Activated T-cell treated with anti-CD3 and anti-CD28 coated beads, Interleukin-2, amount 50 U/mL, for 72 hours (primary cell): ENCODE measurements around the gene SOD1. TPM values are rescaled to one million over a fixed set of nuclear protein-coding genes. Genes with fewer than 3 reads are reported as not detected.

ENCODE experiments used
- ATAC-seq, 2 donors: fragments of 150-1000 bp; cut with Tn5 transposase; replicated peaks in 1 of 2; 2 replicates each; pipeline ENCODE4 v1.10.0; 2021; ENCODE audit warnings: moderate library complexity in 2 of 2, mild to moderate bottlenecking in 1 of 2
- DNase-seq, 2 donors: peaks; one replicate each; pipeline ENCODE4 v3.0.0; 2021 to 2022; ENCODE audit warnings: mixed read lengths in 1 of 2
- H3K27ac Mint-ChIP-seq: one replicate; pipeline ENCODE4 v1.8.0; 2022; ENCODE audit warnings: mild to moderate bottlenecking, moderate library complexity, mixed read lengths
- H3K27me3 Mint-ChIP-seq: one replicate; pipeline ENCODE4 v1.8.0; 2022; ENCODE audit warnings: low read depth, mixed read lengths
- H3K36me3 Mint-ChIP-seq, 2 donors: one replicate each; pipeline ENCODE4 v1.8.0; 2022; ENCODE audit warnings: mixed read lengths in 2 of 2, mild to moderate bottlenecking in 1 of 2; ENCODE audit not compliant: insufficient read depth in 2 of 2
- H3K4me1 Mint-ChIP-seq: one replicate; pipeline ENCODE4 v1.8.0; 2022; ENCODE audit warnings: low read depth, mixed read lengths
- H3K4me3 Mint-ChIP-seq, 2 donors: one replicate each; pipeline ENCODE4 v1.8.0; 2022; ENCODE audit warnings: mild to moderate bottlenecking in 2 of 2, mixed read lengths in 2 of 2, moderate library complexity in 2 of 2
- H3K9me3 Mint-ChIP-seq, 2 donors: one replicate each; pipeline ENCODE4 v1.8.0; 2022; ENCODE audit warnings: mixed read lengths in 2 of 2
- total RNA-seq, 2 donors: library from RNA; stranded (reverse); gene quantifications; one replicate each; pipeline ENCODE4 v1.2.3, GENCODE V29; 2022

SOD1 gene
- total RNA-seq, 2 donors from 2014 or later = 106 to 114 TPM

- H3K27me3 Mint-ChIP-seq = no peaks in the 10 kb centered on the region
- no peaks in the 10 kb centered on the region for H3K9me3 Mint-ChIP-seq
- DNase-seq (no peak), ATAC-seq (no peak)
- no peak overlapping the region for H3K4me3 Mint-ChIP-seq
- peaks cover 9 to 34% of the 10 kb centered on the region in 2 donors for H3K36me3 Mint-ChIP-seq
- H3K27ac Mint-ChIP-seq = no peak overlapping the region
- peaks cover 9% of the 10 kb centered on the region for H3K4me1 Mint-ChIP-seq
Measured at GRCh38 chr21:31700040-31700439, 40.5 kb downstream of the SOD1 start.

- peaks cover 1 to 16% of the 10 kb centered on the region in 2 donors for H3K36me3 Mint-ChIP-seq
- H3K9me3 Mint-ChIP-seq = no peaks in the 10 kb centered on the region
- H3K4me3 Mint-ChIP-seq = no peak overlapping the region
- no peak for DNase-seq
- peaks cover 47% of the 10 kb centered on the region for H3K4me1 Mint-ChIP-seq
- H3K27ac Mint-ChIP-seq = no peak overlapping the region
- ATAC-seq = no peak
- no peaks in the 10 kb centered on the region for H3K27me3 Mint-ChIP-seq
Measured at GRCh38 chr21:31706562-31706961, 47.1 kb downstream of the SOD1 start.

GRCh38 chr21:31707499-31707898 lies 48.0 kb downstream of the SOD1 start:
- Mint-ChIP-seq H3K27me3 (no peaks in the 10 kb centered on the region), H3K9me3 (no peaks in the 10 kb centered on the region), H3K4me3 (peak overlapping the region in 1 of 2 donors; percentile 19), H3K36me3 (peaks cover 0 to 10% of the 10 kb centered on the region in 2 donors), H3K27ac (no peak overlapping the region), H3K4me1 (peaks cover 54% of the 10 kb centered on the region)
- no peak for ATAC-seq
- no peak for DNase-seq

DNA sequence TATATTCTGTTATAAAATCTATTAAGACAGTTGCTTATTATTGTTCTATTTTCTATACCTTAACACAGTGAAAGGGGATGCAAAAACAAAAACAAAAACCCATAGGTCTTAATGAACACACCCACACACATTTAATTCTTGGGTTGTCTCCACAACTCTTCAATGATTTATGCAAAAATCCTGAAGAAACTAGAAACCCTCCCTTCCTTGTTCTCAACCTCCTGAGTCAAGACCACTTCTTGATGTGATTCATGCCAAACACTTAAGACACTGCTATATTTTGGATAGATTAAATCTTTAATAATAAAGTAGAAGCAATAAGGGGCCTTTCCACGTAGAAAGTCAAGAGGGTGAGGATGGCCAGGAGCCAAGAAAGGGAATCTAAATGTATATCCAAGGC lies 49.0 kb downstream of the SOD1 start:
- no peak overlapping the region for H3K27ac Mint-ChIP-seq
- no peak overlapping the region for H3K4me3 Mint-ChIP-seq
- H3K36me3 Mint-ChIP-seq = peaks cover 0 to 4% of the 10 kb centered on the region in 2 donors
- peaks cover 63% of the 10 kb centered on the region for H3K4me1 Mint-ChIP-seq
- ATAC-seq (no peak), DNase-seq (no peak)
- no peaks in the 10 kb centered on the region for H3K27me3 Mint-ChIP-seq
- no peaks in the 10 kb centered on the region for H3K9me3 Mint-ChIP-seq

- Mint-ChIP-seq H3K4me3 (no peak overlapping the region), H3K27ac (no peak overlapping the region), H3K9me3 (no peaks in the 10 kb centered on the region), H3K4me1 (peaks cover 79% of the 10 kb centered on the region), H3K36me3 (no peaks in the 10 kb centered on the region), H3K27me3 (no peaks in the 10 kb centered on the region)
- DNase-seq = no peak
- no peak for ATAC-seq
Measured at GRCh38 chr21:31710586-31710985, 51.1 kb downstream of the SOD1 start.

GRCh38 chr21:31711326-31711725 lies 51.8 kb downstream of the SOD1 start:
- DNase-seq = no peak
- no peaks in the 10 kb centered on the region for H3K27me3 Mint-ChIP-seq
- H3K4me1 Mint-ChIP-seq = peaks cover 80% of the 10 kb centered on the region
- ATAC-seq = no peak
- H3K27ac Mint-ChIP-seq = no peak overlapping the region
- no peaks in the 10 kb centered on the region for H3K9me3 Mint-ChIP-seq
- H3K36me3 Mint-ChIP-seq = no peaks in the 10 kb centered on the region
- H3K4me3 Mint-ChIP-seq = no peak overlapping the region

- Mint-ChIP-seq H3K9me3 (no peaks in the 10 kb centered on the region), H3K4me3 (no peak overlapping the region), H3K4me1 (peaks cover 80% of the 10 kb centered on the region), H3K27me3 (no peaks in the 10 kb centered on the region), H3K27ac (no peak overlapping the region), H3K36me3 (no peaks in the 10 kb centered on the region)
- no peak for DNase-seq
- ATAC-seq = no peak
Measured at GRCh38 chr21:31711745-31712285, 52.3 kb downstream of the SOD1 start.

DNA sequence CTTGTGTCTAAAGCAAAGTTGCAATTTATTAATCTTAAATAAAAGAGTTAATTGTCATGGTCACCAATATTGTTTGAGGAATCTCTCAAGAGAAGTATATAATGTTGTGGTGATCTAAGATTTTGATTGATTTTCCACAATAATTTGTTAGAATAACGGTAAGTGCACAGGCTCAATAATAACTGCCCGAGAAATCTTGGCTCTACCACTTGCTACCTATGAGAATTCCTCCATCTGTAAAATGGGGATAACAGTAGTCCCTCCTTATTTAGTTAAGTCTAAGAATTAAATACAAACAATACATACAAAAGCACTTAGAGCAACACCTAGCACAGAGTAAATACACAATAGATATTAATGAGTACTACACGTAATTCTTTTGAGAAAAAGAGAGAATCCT lies 53.6 kb downstream of the SOD1 start:
- peak overlapping the region; percentile 80 for H3K27ac Mint-ChIP-seq
- H3K36me3 Mint-ChIP-seq = no peaks in the 10 kb centered on the region
- H3K9me3 Mint-ChIP-seq = no peaks in the 10 kb centered on the region
- peak overlapping the region in 1 of 2 donors; percentile 82 for H3K4me3 Mint-ChIP-seq
- DNase-seq = no peak
- H3K4me1 Mint-ChIP-seq = peaks cover 74% of the 10 kb centered on the region
- no peak for ATAC-seq
- H3K27me3 Mint-ChIP-seq = no peaks in the 10 kb centered on the region

DNA sequence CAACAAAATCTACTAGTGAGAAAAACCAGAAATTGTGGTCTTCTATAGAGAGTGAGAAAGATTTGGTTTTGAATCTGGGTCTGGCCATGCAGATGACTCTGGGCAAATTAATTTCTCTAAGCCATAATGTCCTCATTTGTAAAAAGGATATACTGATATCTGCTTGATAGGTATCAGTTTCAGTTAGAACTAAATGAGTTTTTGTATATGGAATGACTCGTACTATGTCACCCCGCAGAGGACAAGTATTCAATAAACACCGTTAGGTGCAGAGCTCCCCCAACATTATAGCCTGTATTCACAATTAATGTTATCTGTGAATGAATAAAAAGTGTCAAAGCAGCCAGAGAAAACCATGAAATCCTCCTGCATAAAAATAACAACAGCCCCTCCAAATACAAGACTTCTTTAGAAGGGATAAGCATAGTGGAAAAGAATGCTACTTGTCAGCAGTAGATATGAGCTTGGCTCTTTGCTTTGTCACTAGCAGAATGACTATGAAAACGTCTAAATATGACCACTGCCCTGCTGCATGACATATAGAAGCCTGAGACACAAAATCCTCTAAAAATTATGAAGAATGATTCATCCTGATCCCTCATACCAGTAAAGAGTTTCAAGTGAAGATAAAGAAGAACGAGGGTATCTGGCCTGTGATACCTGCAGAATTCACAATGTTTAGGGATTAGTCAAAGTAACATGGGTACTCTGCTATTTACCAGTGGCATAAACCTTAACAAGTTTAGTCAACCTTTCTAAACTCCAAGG lies 54.7 kb downstream of the SOD1 start:
- peak; percentile 22 to 27 for DNase-seq
- Mint-ChIP-seq H3K4me3 (peak overlapping the region; percentile 35 to 82), H3K36me3 (no peaks in the 10 kb centered on the region), H3K27me3 (no peaks in the 10 kb centered on the region), H3K9me3 (no peaks in the 10 kb centered on the region), H3K27ac (peak overlapping the region; percentile 93), H3K4me1 (peaks cover 76% of the 10 kb centered on the region)
- peak; percentile 95 to 96 for ATAC-seq

DNA sequence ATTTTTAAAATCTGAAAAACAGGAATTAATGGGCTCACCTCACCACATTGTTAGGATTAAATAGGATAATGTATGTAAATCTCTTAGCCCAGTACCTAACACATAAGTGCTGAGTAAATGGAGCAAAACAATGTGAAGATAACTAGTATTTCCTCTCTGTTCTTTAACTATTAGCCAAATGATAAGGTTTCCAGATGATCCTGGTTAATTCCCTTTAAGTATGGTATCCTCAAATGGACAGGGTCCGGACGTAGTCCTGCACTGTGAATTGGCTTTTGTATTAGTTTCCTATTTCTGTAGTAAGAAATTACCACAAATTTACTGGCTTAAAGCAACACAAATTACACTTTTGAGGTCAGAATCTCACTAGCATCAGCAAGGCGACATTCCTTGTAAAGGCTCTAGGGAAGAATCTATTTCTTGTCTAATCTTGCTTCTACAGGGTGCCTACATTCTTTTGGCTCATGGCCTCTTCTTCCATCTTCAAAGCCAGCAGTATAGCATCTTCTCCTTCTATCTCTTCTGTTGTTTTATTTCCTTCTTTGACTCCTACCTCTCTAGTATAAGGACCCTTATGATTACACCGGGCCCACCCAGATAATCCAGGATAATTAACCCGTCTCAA lies 55.4 kb downstream of the SOD1 start:
- peaks cover 2% of the 10 kb centered on the region in 2 donors for H3K36me3 Mint-ChIP-seq
- no peaks in the 10 kb centered on the region for H3K27me3 Mint-ChIP-seq
- H3K4me1 Mint-ChIP-seq = peaks cover 76% of the 10 kb centered on the region
- H3K4me3 Mint-ChIP-seq = peak overlapping the region; percentile 35 to 82
- H3K9me3 Mint-ChIP-seq = no peaks in the 10 kb centered on the region
- H3K27ac Mint-ChIP-seq = peak overlapping the region; percentile 93
- no peak for ATAC-seq
- no peak for DNase-seq

DNA sequence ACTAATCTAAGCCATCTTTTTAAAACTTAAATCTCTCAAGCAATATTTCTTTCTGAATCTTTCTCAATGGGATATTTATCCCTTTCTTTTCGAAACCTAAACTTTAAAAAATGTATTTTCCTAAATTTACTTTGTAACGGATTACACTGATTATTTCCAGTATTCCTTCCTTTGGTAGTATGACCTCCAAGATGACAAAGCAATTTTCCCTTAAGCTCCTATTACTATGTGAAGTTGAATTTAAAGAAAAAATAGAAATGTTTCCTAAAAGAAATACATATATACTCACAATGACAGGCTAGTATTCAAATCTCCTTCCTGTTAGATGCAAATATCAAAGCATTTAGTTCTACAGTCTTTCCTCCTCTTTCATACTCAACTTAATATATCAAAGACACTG lies 56.6 kb downstream of the SOD1 start:
- H3K36me3 Mint-ChIP-seq = peaks cover 2 to 4% of the 10 kb centered on the region in 2 donors
- H3K4me3 Mint-ChIP-seq = no peak overlapping the region
- DNase-seq (no peak), ATAC-seq (no peak)
- H3K27ac Mint-ChIP-seq = peak overlapping the region; percentile 48
- no peaks in the 10 kb centered on the region for H3K9me3 Mint-ChIP-seq
- H3K27me3 Mint-ChIP-seq = no peaks in the 10 kb centered on the region
- peaks cover 80% of the 10 kb centered on the region for H3K4me1 Mint-ChIP-seq
